Tibial nerve (tissue), 3 donors: ENCODE data around the gene CDK16.

Experiments
- EP300 ChIP-seq, 2 donors: sonication (generic); formaldehyde crosslinking; IDR thresholded peaks; one replicate each; pipeline ENCODE4 v1.6.1; 2017; ENCODE audit warnings: antibody characterized with exemption in 2 of 2, mild to moderate bottlenecking in 1 of 2
- POLR2A ChIP-seq, 2 donors: fragments of 450-650 bp; IDR thresholded peaks; one replicate each; pipeline ENCODE4 v1.6.1; 2017; ENCODE audit warnings: antibody characterized with exemption in 2 of 2, mild to moderate bottlenecking in 2 of 2, moderate library complexity in 2 of 2

DNA sequence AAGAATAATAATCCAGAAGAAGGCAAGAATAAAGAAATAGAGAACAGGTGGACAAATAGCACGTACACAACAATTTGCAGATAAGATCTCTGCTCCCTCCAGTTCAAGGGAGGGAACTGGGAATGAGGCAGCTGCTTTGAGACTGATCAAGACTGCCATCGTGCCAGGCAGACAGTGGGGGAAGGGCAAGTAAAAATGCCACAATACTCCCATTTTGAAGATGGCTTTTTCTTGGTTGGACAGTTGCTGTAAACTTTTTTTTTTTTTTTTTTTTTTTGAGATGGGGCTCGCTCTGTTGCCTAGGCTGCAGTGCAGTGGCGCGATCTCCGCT is 31.5 kb downstream of the CDK16 start:
- TF ChIP-seq POLR2A (IDR thresholded peaks at IDR 0.05) (no peak), EP300 (IDR thresholded peaks at IDR 0.05) (no peak)
